Uterus (tissue), 4 donors: ENCODE results near the gene PBX1. TPM values are rescaled to one million over a fixed set of nuclear protein-coding genes. Genes with fewer than 3 reads are reported as not detected.

ENCODE experiments used
- DNase-seq, 2 donors: peaks; one replicate each; pipeline ENCODE4 v3.0.0-alpha.2; 2019 to 2020
- H3K27ac ChIP-seq, 2 donors: fragments of 200-600 bp; sonication (generic); 1 replicate in 1 of 2; 2 replicates in 1 of 2; pipeline ENCODE4 v1.5.1; 2016 to 2018
- H3K27me3 ChIP-seq, 2 donors: fragments of 200-600 bp; sonication (generic); one replicate each; pipeline ENCODE4 v1.5.1; 2018 to 2019; ENCODE audit warnings: control low read depth in 1 of 2
- H3K36me3 ChIP-seq, 2 donors: fragments of 200-600 bp; sonication (generic); one replicate each; pipeline ENCODE4 v1.5.1; 2019; ENCODE audit warnings: control low read depth in 1 of 2
- H3K4me1 ChIP-seq, 2 donors: fragments of 200-600 bp; sonication (generic); one replicate each; pipeline ENCODE4 v1.5.1; 2018 to 2019; ENCODE audit warnings: control low read depth in 1 of 2
- H3K4me3 ChIP-seq, 2 donors: fragments of 200-600 bp; sonication (generic); 1 replicate in 1 of 2; 2 replicates in 1 of 2; pipeline ENCODE4 v1.5.1; 2018 to 2019; ENCODE audit warnings: mild to moderate bottlenecking in 1 of 2
- H3K9me3 ChIP-seq, 2 donors: fragments of 200-600 bp; sonication (generic); one replicate each; pipeline ENCODE4 v1.5.1; 2019; ENCODE audit warnings: control low read depth in 1 of 2
- POLR2A ChIP-seq, 2 donors: fragments of 450-650 bp; IDR thresholded peaks; one replicate each; pipeline ENCODE4 v1.6.1; 2016; ENCODE audit warnings: antibody characterized with exemption in 2 of 2, mild to moderate bottlenecking in 1 of 2, moderate library complexity in 1 of 2
- intact Hi-C: fragments of 100-400 bp; cut with DNase I; formaldehyde crosslinking; loops from one replicate; pipeline ENCODE4 v1.15.1; 2023; ENCODE audit warnings: low total_unique reads
- total RNA-seq, 4 donors: library from RNA; depleted of rRNA in 3 of 4; stranded (reverse); fragments of >200 nt in 3 of 4; gene quantifications; one replicate each; pipeline versions ENCODE4 v1.1.0 to v1.2.4, GENCODE V29; 2014 to 2023
- TF ChIP-seq, protein P1 (sequence below), 4 experiments: fragments of 200-600 bp in 2 of 4; fragments of 450-650 bp in 2 of 4; sonication (generic) in 2 of 4; IDR thresholded peaks; one replicate each; pipeline ENCODE4 v1.5.1; 2016 to 2019; ENCODE audit warnings: antibody characterized with exemption in 4 of 4, mild to moderate bottlenecking in 2 of 4, moderate library complexity in 1 of 4
- donor health status: DM: yes; HTN: yes; CAD: no.

PBX1 gene
- total RNA-seq, 4 donors from 2014 or later, result 122 to 831 (median 207) TPM

DNA sequence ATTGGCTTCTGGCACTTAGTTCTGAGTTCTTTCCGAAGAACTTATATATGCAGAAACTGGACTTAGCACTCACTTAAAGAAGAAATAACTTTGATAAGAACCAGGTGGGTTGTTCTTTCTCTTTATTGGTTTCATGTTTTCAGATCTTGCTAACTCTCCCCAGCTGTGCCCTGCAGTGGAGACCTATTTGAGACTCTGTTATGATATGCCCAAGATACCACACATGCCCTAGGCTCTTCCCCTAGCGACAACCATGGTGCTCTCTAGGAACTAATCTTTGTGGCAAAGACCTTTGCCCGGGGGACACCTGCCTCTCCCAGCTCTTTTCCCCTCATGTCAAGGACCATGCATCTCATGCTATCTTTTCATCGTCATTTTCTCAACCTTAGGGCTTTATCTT, 128.8 kb downstream of the PBX1 start:
- H3K27me3 ChIP-seq, result no peaks in the 10 kb centered on the region
- peaks cover 0 to 20% of the 10 kb centered on the region in 2 donors for H3K4me1 ChIP-seq
- H3K27ac ChIP-seq, result peak overlapping the region in 1 of 2 donors; percentile 14
- no peaks in the 10 kb centered on the region for H3K36me3 ChIP-seq
- H3K4me3 ChIP-seq, result no peak overlapping the region
- TF ChIP-seq POLR2A (IDR thresholded peaks at IDR 0.05), result no peak
- TF ChIP-seq, protein P1, sequence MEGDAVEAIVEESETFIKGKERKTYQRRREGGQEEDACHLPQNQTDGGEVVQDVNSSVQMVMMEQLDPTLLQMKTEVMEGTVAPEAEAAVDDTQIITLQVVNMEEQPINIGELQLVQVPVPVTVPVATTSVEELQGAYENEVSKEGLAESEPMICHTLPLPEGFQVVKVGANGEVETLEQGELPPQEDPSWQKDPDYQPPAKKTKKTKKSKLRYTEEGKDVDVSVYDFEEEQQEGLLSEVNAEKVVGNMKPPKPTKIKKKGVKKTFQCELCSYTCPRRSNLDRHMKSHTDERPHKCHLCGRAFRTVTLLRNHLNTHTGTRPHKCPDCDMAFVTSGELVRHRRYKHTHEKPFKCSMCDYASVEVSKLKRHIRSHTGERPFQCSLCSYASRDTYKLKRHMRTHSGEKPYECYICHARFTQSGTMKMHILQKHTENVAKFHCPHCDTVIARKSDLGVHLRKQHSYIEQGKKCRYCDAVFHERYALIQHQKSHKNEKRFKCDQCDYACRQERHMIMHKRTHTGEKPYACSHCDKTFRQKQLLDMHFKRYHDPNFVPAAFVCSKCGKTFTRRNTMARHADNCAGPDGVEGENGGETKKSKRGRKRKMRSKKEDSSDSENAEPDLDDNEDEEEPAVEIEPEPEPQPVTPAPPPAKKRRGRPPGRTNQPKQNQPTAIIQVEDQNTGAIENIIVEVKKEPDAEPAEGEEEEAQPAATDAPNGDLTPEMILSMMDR (IDR thresholded peaks at IDR 0.05), result no peak
- intact Hi-C loops, result no loop called here
- DNase-seq, result no peak
- H3K9me3 ChIP-seq, result no peaks in the 10 kb centered on the region

DNA sequence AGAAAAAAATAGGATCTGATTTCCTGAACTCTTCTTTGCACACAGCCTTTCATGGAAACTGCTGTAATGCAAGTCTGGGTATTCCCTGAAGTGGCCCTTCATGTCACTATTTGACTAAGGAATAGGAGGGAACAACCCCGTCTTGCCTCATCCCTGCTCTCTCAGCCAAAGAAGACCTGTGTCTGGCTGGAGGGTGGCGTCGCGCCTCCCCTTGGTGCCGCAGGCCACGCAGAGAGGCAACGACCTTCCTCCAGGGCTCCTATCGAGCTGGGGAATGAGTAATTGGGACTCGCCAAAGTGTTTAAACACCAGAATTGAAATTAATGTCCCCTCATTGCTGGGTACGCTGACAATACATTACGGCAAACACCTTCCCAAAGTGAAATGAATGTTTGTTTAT, 129.8 kb downstream of the PBX1 start:
- DNase-seq, result no peak
- no peak for TF ChIP-seq POLR2A (IDR thresholded peaks at IDR 0.05)
- TF ChIP-seq, protein P1 (IDR thresholded peaks at IDR 0.05), result no peak
- peaks cover 0 to 14% of the 10 kb centered on the region in 2 donors for H3K4me1 ChIP-seq
- H3K27me3 ChIP-seq, result no peaks in the 10 kb centered on the region
- no peaks in the 10 kb centered on the region for H3K36me3 ChIP-seq
- H3K9me3 ChIP-seq, result no peaks in the 10 kb centered on the region
- intact Hi-C loops, result no loop called here
- peak overlapping the region; percentile 23 to 62 for H3K27ac ChIP-seq
- H3K4me3 ChIP-seq, result no peak overlapping the region

DNA sequence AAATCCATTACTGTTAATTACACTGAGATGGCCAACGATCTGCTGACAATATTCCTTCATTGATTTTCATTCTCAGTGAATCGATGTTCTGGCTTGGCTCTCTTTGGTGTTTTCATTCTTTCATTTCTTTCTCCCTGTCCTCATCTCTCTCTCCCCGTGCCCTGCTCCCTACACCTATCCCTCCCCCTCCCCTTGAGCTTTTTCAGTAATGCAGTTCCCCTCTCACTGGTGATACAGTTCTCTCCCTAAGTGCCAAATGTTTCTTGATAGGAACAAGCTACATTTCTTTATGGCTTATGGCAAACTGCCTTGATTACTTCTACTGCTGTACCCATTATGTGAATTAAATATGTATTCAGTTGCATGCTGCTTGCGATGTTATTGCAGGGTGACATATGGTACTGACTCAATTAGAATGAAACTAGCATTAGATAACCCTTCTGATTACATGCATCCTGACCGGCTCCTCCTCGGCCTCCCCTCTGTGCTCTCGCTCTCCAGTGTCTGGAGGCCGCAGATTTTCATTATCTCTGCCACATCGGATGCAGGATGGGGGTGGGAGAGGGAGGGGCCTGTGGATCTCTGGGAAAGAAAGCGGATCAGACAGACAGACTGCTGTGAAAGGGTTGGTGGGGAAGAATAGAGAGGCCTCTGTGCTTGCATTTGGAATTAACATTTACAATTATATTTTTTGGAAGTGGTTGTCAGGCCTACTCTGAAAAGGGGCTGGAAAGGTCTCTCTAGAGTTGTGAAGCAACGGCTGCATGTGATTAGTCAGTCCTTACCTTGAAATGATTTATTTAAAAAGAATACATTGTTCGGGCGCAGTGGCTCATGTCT, 130.9 kb downstream of the PBX1 start:
- Histone ChIP-seq H3K9me3 (no peaks in the 10 kb centered on the region), H3K27ac (peak overlapping the region; percentile 60 to 62), H3K4me1 (peaks cover 0 to 16% of the 10 kb centered on the region in 2 donors), H3K27me3 (no peaks in the 10 kb centered on the region), H3K36me3 (no peaks in the 10 kb centered on the region), H3K4me3 (no peak overlapping the region)
- intact Hi-C loops, result loop anchor here (10.0 kb wide), 1 partner anchor 95 kb away; no protein-coding TSS in a partner anchor
- no peak for TF ChIP-seq POLR2A (IDR thresholded peaks at IDR 0.05)
- TF ChIP-seq, protein P1 (IDR thresholded peaks at IDR 0.05), result no peak
- DNase-seq, result no peak

DNA sequence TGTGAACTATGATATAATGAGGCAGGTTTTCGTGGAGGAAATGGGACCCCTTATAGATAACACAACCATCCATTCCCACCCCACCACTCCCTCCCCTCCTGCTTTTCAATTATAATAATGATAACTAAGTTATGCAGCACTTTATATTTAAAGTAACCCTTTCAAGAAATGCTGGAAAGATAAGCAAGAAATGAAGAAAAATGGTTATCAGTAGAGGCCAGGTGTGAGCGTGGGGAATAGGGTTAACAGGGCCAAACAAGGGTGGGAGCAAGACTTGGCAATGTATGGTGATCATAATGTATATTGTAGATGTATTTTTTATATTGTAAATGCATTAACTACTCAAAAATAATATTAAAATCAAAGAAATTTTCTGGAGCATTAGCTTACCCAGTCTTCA, 133.4 kb downstream of the PBX1 start:
- Histone ChIP-seq H3K27ac (peak overlapping the region; percentile 3 to 85), H3K4me1 (peaks cover 0 to 33% of the 10 kb centered on the region in 2 donors), H3K4me3 (no peak overlapping the region), H3K36me3 (no peaks in the 10 kb centered on the region), H3K9me3 (no peaks in the 10 kb centered on the region), H3K27me3 (no peaks in the 10 kb centered on the region)
- no peak for DNase-seq
- TF ChIP-seq, protein P1 (IDR thresholded peaks at IDR 0.05), result no peak
- no peak for TF ChIP-seq POLR2A (IDR thresholded peaks at IDR 0.05)
- intact Hi-C loops, result loop anchor here (10.0 kb wide), 1 partner anchor 92 kb away; no protein-coding TSS in a partner anchor
